Measurements from ENCODE around the gene C2CD2. TPM values are rescaled to one million over a fixed set of nuclear protein-coding genes. Genes with fewer than 3 reads are reported as not detected.

Gene C2CD2
- total RNA-seq, 5 donors from 2014 or later (not counting 1 experiment from before 2014, with no cell fraction given): 7.7 to 15.0 (median 9.5) TPM

GRCh38 chr21:41965461-41966013 is 11.7 kb upstream of the C2CD2 start:
- CTCF ChIA-PET: no interaction called here

DNA sequence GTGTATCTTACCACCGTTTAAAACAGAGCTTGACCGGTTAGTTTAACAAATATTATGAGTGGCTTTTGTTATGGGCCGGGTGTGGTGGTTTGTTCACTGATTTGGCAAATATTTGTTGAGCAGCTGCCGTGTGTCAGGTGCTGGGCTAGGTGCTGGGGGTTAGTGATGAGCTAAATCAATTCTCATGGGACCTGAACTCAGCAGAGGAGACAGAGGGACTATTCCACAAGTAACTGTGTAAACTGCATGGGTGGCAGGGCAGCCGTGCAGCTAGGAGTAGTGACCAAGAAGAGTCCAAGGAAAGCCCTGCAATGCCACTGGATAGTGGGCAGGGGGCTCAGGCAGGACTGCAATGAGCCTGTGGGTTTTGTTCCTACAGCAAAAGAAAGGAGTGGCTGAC is 11.2 kb upstream of the C2CD2 start:
- H3K36me3 Mint-ChIP-seq: no peaks in the 10 kb centered on the region
- Histone ChIP-seq H3K27me3 (replicated peaks in 1 of 2; ENCODE audit: control insufficient read depth in 2 of 2, extremely low read depth in 1 of 2, insufficient read depth in 2 of 2, low read length in 1 of 2) (peaks cover 0 to 48% of the 10 kb centered on the region in 2 experiments), H3K27ac (ENCODE audit: low read length) (no peak overlapping the region), H3K36me3 (ENCODE audit: control insufficient read depth in 2 of 2, extremely low read depth in 1 of 2, insufficient read depth in 1 of 2, low read length in 1 of 2) (no peaks in the 10 kb centered on the region), H3K4me3 (ENCODE audit: control insufficient read depth in 1 of 2, extremely low read depth in 1 of 2, low read length in 1 of 2) (no peak overlapping the region), H3K4me1 (ENCODE audit: control insufficient read depth in 1 of 2, extremely low read depth in 1 of 2, insufficient read depth in 2 of 2, low read length in 2 of 2) (peaks cover 0 to 5% of the 10 kb centered on the region in 2 experiments), H3K9me3 (no peaks in the 10 kb centered on the region)
- ATAC-seq (replicated peaks in 1 of 4) (no peak), DNase-seq (no peak)
- no peak overlapping the region for H3K4me3 Mint-ChIP-seq
- peaks cover 6 to 12% (median 8%) of the 10 kb centered on the region in 3 donors for H3K4me1 Mint-ChIP-seq
- CTCF ChIA-PET: no interaction called here
- peaks cover 8 to 27% of the 10 kb centered on the region in 2 donors for H3K27me3 Mint-ChIP-seq
- WGBS (ENCODE audit: insufficient coverage): 74% methylated on average over 4 of the region's 5 CpGs
- POLR2A ChIA-PET: no interaction called here
- no peak overlapping the region for H3K27ac Mint-ChIP-seq
- H3K9me3 Mint-ChIP-seq: no peaks in the 10 kb centered on the region

More at GRCh38 chr21:41965461-41966013, 11.7 kb upstream of the C2CD2 start:
- peaks cover 8 to 24% of the 10 kb centered on the region in 2 donors for H3K27me3 Mint-ChIP-seq
- no peak for ATAC-seq (replicated peaks in 1 of 4)
- Histone ChIP-seq H3K27ac (ENCODE audit: low read length) (no peak overlapping the region), H3K4me3 (ENCODE audit: control insufficient read depth in 1 of 2, extremely low read depth in 1 of 2, low read length in 1 of 2) (no peak overlapping the region), H3K36me3 (ENCODE audit: control insufficient read depth in 2 of 2, extremely low read depth in 1 of 2, insufficient read depth in 1 of 2, low read length in 1 of 2) (no peaks in the 10 kb centered on the region), H3K4me1 (ENCODE audit: control insufficient read depth in 1 of 2, extremely low read depth in 1 of 2, insufficient read depth in 2 of 2, low read length in 2 of 2) (peaks cover 0 to 5% of the 10 kb centered on the region in 2 experiments), H3K9me3 (no peaks in the 10 kb centered on the region), H3K27me3 (replicated peaks in 1 of 2; ENCODE audit: control insufficient read depth in 2 of 2, extremely low read depth in 1 of 2, insufficient read depth in 2 of 2, low read length in 1 of 2) (peaks cover 0 to 44% of the 10 kb centered on the region in 2 experiments)
- 91% methylated on average over 6 of the region's 10 CpGs for WGBS (ENCODE audit: insufficient coverage)
- DNase-seq: no peak
- no peaks in the 10 kb centered on the region for H3K9me3 Mint-ChIP-seq
- peaks cover 6 to 12% (median 8%) of the 10 kb centered on the region in 3 donors for H3K4me1 Mint-ChIP-seq
- no peaks in the 10 kb centered on the region for H3K36me3 Mint-ChIP-seq
- POLR2A ChIA-PET: no interaction called here
- H3K4me3 Mint-ChIP-seq: no peak overlapping the region
- no peak overlapping the region for H3K27ac Mint-ChIP-seq

DNA sequence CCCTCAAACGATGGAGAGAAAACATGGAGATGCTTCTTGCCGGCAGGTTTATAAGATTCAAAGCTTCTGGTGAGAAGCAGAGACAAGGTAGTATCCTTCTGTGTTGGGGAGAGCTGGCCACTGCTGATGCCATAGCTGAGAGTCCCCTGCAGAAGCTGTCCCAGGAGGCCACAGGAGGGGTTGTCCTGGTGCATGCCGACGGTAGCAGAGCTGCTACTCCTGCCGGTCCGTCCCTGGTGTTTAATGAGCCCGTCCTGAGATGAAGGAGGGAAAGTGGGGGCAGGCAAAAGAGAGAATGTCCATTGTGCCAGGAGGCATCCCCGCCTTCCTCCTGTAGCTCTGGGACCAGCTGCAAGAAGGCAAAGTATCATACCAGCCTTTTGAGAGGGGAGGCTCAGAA is 10.4 kb upstream of the C2CD2 start:
- Mint-ChIP-seq H3K27ac (no peak overlapping the region), H3K9me3 (no peaks in the 10 kb centered on the region), H3K27me3 (peaks cover 8 to 27% of the 10 kb centered on the region in 2 donors), H3K36me3 (no peaks in the 10 kb centered on the region), H3K4me1 (peaks cover 6 to 12% (median 8%) of the 10 kb centered on the region in 3 donors), H3K4me3 (no peak overlapping the region)
- H3K27me3 ChIP-seq (replicated peaks in 1 of 2; ENCODE audit: control insufficient read depth in 2 of 2, extremely low read depth in 1 of 2, insufficient read depth in 2 of 2, low read length in 1 of 2): peaks cover 0 to 51% of the 10 kb centered on the region in 2 experiments
- WGBS (ENCODE audit: insufficient coverage): 81% methylated on average over 7 of the region's 8 CpGs
- no peaks in the 10 kb centered on the region for H3K36me3 ChIP-seq (ENCODE audit: control insufficient read depth in 2 of 2, extremely low read depth in 1 of 2, insufficient read depth in 1 of 2, low read length in 1 of 2)
- CTCF ChIA-PET: no interaction called here
- H3K4me1 ChIP-seq (ENCODE audit: control insufficient read depth in 1 of 2, extremely low read depth in 1 of 2, insufficient read depth in 2 of 2, low read length in 2 of 2): peaks cover 0 to 5% of the 10 kb centered on the region in 2 experiments
- no peak for ATAC-seq (replicated peaks in 1 of 4)
- no peaks in the 10 kb centered on the region for H3K9me3 ChIP-seq
- no peak overlapping the region for H3K4me3 ChIP-seq (ENCODE audit: control insufficient read depth in 1 of 2, extremely low read depth in 1 of 2, low read length in 1 of 2)
- no peak overlapping the region for H3K27ac ChIP-seq (ENCODE audit: low read length)
- DNase-seq: no peak
- POLR2A ChIA-PET: no interaction called here

DNA sequence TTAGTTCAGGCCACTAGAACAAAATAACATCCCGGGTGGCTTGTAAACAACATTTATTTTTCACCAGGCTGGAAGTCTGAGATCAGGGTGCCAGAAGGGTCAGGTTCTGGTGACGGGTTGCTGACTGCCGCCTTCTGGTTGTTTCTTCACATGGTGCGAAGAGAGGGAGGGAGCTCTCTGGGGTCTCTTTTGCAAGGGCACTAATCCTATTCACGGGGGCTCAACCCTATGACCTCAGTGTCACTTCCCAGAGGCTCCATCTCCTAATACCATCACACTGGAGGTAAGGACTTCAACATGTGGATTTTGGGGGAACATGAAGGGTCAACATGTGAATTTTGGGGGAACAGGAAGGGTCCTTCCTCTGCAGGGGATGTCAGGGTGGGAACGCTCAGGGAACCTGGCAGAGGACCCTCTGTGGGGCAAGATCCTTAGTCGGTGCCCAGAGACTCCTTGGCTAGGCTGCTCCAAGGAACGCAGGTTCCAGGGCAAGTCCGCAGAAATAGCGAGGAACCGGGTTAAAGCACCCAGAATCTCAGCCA is 8.7 kb upstream of the C2CD2 start:
- peaks cover 6 to 14% (median 8%) of the 10 kb centered on the region in 3 donors for H3K4me1 Mint-ChIP-seq
- no peak overlapping the region for H3K4me3 Mint-ChIP-seq

GRCh38 chr21:41961753-41962152 is 7.9 kb upstream of the C2CD2 start:
- peak overlapping the region in 1 of 3 donors; percentile 5 for H3K4me3 Mint-ChIP-seq
- Histone ChIP-seq H3K4me1 (ENCODE audit: control insufficient read depth in 1 of 2, extremely low read depth in 1 of 2, insufficient read depth in 2 of 2, low read length in 2 of 2) (peaks cover 0 to 5% of the 10 kb centered on the region in 2 experiments), H3K27ac (ENCODE audit: low read length) (no peak overlapping the region), H3K27me3 (replicated peaks in 1 of 2; ENCODE audit: control insufficient read depth in 2 of 2, extremely low read depth in 1 of 2, insufficient read depth in 2 of 2, low read length in 1 of 2) (peaks cover 0 to 65% of the 10 kb centered on the region in 2 experiments), H3K36me3 (ENCODE audit: control insufficient read depth in 2 of 2, extremely low read depth in 1 of 2, insufficient read depth in 1 of 2, low read length in 1 of 2) (no peaks in the 10 kb centered on the region), H3K4me3 (ENCODE audit: control insufficient read depth in 1 of 2, extremely low read depth in 1 of 2, low read length in 1 of 2) (no peak overlapping the region), H3K9me3 (no peaks in the 10 kb centered on the region)
- no peak for ATAC-seq (replicated peaks in 1 of 4)
- H3K4me1 Mint-ChIP-seq: peaks cover 6 to 20% (median 8%) of the 10 kb centered on the region in 3 donors
- H3K36me3 Mint-ChIP-seq: no peaks in the 10 kb centered on the region
- CTCF ChIA-PET: interaction anchor here in 1 of 2 donors (0.5 kb wide), 1 partner anchor 407 kb away, joined by 3 read pairs; no protein-coding TSS in a partner anchor
- no peaks in the 10 kb centered on the region for H3K9me3 Mint-ChIP-seq
- no peak overlapping the region for H3K27ac Mint-ChIP-seq
- no peak for DNase-seq
- H3K27me3 Mint-ChIP-seq: peaks cover 8 to 34% of the 10 kb centered on the region in 2 donors
- POLR2A ChIA-PET: no interaction called here
- WGBS (ENCODE audit: insufficient coverage): 41% methylated on average over 5 of the region's 8 CpGs

More for the DNA sequence above, 8.7 kb upstream of the C2CD2 start:
- Mint-ChIP-seq H3K9me3 (no peaks in the 10 kb centered on the region), H3K27ac (no peak overlapping the region), H3K27me3 (peaks cover 8 to 31% of the 10 kb centered on the region in 2 donors), H3K36me3 (no peaks in the 10 kb centered on the region)
- no peak overlapping the region for H3K4me3 ChIP-seq (ENCODE audit: control insufficient read depth in 1 of 2, extremely low read depth in 1 of 2, low read length in 1 of 2)
- ATAC-seq (replicated peaks in 1 of 4) (no peak), DNase-seq (no peak)
- H3K9me3 ChIP-seq: no peaks in the 10 kb centered on the region
- H3K36me3 ChIP-seq (ENCODE audit: control insufficient read depth in 2 of 2, extremely low read depth in 1 of 2, insufficient read depth in 1 of 2, low read length in 1 of 2): no peaks in the 10 kb centered on the region
- H3K27ac ChIP-seq (ENCODE audit: low read length): no peak overlapping the region
- ChIA-PET CTCF (no interaction called here), POLR2A (no interaction called here)
- WGBS (ENCODE audit: insufficient coverage): 82% methylated on average over 4 of the region's 11 CpGs
- H3K27me3 ChIP-seq (replicated peaks in 1 of 2; ENCODE audit: control insufficient read depth in 2 of 2, extremely low read depth in 1 of 2, insufficient read depth in 2 of 2, low read length in 1 of 2): peaks cover 0 to 61% of the 10 kb centered on the region in 2 experiments
- H3K4me1 ChIP-seq (ENCODE audit: control insufficient read depth in 1 of 2, extremely low read depth in 1 of 2, insufficient read depth in 2 of 2, low read length in 2 of 2): peaks cover 0 to 5% of the 10 kb centered on the region in 2 experiments

GRCh38 chr21:41961282-41961701 is 7.5 kb upstream of the C2CD2 start:
- Mint-ChIP-seq H3K27me3 (peaks cover 8 to 34% of the 10 kb centered on the region in 2 donors), H3K27ac (peak overlapping the region in 1 of 2 donors; percentile 5), H3K4me1 (peaks cover 6 to 20% (median 8%) of the 10 kb centered on the region in 3 donors), H3K9me3 (no peaks in the 10 kb centered on the region), H3K4me3 (peak overlapping the region in 1 of 3 donors; percentile 5), H3K36me3 (no peaks in the 10 kb centered on the region)
- no peak for ATAC-seq (replicated peaks in 1 of 4)
- Histone ChIP-seq H3K4me1 (ENCODE audit: control insufficient read depth in 1 of 2, extremely low read depth in 1 of 2, insufficient read depth in 2 of 2, low read length in 2 of 2) (peaks cover 0 to 5% of the 10 kb centered on the region in 2 experiments), H3K4me3 (ENCODE audit: control insufficient read depth in 1 of 2, extremely low read depth in 1 of 2, low read length in 1 of 2) (no peak overlapping the region), H3K36me3 (ENCODE audit: control insufficient read depth in 2 of 2, extremely low read depth in 1 of 2, insufficient read depth in 1 of 2, low read length in 1 of 2) (no peaks in the 10 kb centered on the region), H3K27ac (ENCODE audit: low read length) (no peak overlapping the region), H3K27me3 (replicated peaks in 1 of 2; ENCODE audit: control insufficient read depth in 2 of 2, extremely low read depth in 1 of 2, insufficient read depth in 2 of 2, low read length in 1 of 2) (peaks cover 0 to 65% of the 10 kb centered on the region in 2 experiments), H3K9me3 (no peaks in the 10 kb centered on the region)
- POLR2A ChIA-PET: interaction anchor here in 1 of 2 donors (0.5 kb wide), 1 partner anchor 25 kb away, joined by 4 read pairs; no protein-coding TSS in a partner anchor
- WGBS (ENCODE audit: insufficient coverage): 80% methylated on average over 13 of the region's 14 CpGs
- DNase-seq: no peak
- CTCF ChIA-PET: interaction anchor here in 1 of 2 donors (0.5 kb wide), 1 partner anchor 407 kb away, joined by 3 read pairs; no protein-coding TSS in a partner anchor

Data from T-cell (primary cell).